Measurements from ENCODE around the gene ZNF471.

- TF ChIP-seq CTCF (IDR thresholded peaks at IDR 0.05; ENCODE audit: low read depth, low read length, poor library complexity, severe bottlenecking) (no peak), EZH2phosphoT487 (IDR thresholded peaks at IDR 0.05; ENCODE audit: borderline replicate concordance, low read length) (no peak)
Observed at GRCh38 chr19:56572589-56572988, 64.9 kb downstream of the ZNF471 start.

Data from DOHH2 (cell line).